HG02623 (cell line): Measurements from ENCODE around the gene TLK1.

ENCODE experiments used
- ATAC-seq: cut with Tn5 transposase; IDR thresholded peaks from one replicate; pipeline ENCODE4 v1.9.1; 2021; ENCODE audit warnings: moderate library complexity; ENCODE audit not compliant: unreplicated experiment

Gene TLK1

GRCh38 chr2:171013851-171014250 lies 146.8 kb downstream of the TLK1 start:
- no peak for ATAC-seq

GRCh38 chr2:171009386-171009785 lies 151.3 kb downstream of the TLK1 start:
- no peak for ATAC-seq

- no peak for ATAC-seq
Measured at GRCh38 chr2:171008550-171009205, 152.0 kb downstream of the TLK1 start.

- ATAC-seq = no peak
Measured at GRCh38 chr2:171004833-171005232, 155.9 kb downstream of the TLK1 start.

GRCh38 chr2:171004363-171004762 lies 156.3 kb downstream of the TLK1 start:
- ATAC-seq = no peak

GRCh38 chr2:170999654-171000053 lies 161.0 kb downstream of the TLK1 start:
- ATAC-seq = no peak

GRCh38 chr2:170997893-170998597 lies 162.6 kb downstream of the TLK1 start:
- ATAC-seq = no peak

- no peak for ATAC-seq
Measured at GRCh38 chr2:170996316-170996715, 164.4 kb downstream of the TLK1 start.

- ATAC-seq = no peak
Measured at GRCh38 chr2:170991398-170992182, 169.1 kb downstream of the TLK1 start.

GRCh38 chr2:170986566-170987258 lies 174.0 kb downstream of the TLK1 start:
- ATAC-seq = no peak

GRCh38 chr2:170985407-170985806 lies 175.3 kb downstream of the TLK1 start:
- no peak for ATAC-seq

GRCh38 chr2:170984079-170984478 lies 176.6 kb downstream of the TLK1 start:
- ATAC-seq = no peak

- ATAC-seq = no peak
Measured at GRCh38 chr2:170975943-170976270, 184.8 kb downstream of the TLK1 start.

- no peak for ATAC-seq
Measured at GRCh38 chr2:170975127-170975942, 185.4 kb downstream of the TLK1 start.

GRCh38 chr2:170974304-170974993 lies 186.2 kb downstream of the TLK1 start:
- ATAC-seq = no peak

- ATAC-seq = peak; percentile 83
Measured at GRCh38 chr2:170973492-170974303, 187.0 kb downstream of the TLK1 start.

GRCh38 chr2:170973225-170973491 lies 187.5 kb downstream of the TLK1 start:
- ATAC-seq = no peak

- no peak for ATAC-seq
Measured at GRCh38 chr2:170972296-170973224, 188.1 kb downstream of the TLK1 start.
